Large intestine (tissue), 12 donors: ENCODE measurements around the gene CSHL1. TPM values are rescaled to one million over a fixed set of nuclear protein-coding genes. Genes with fewer than 3 reads are reported as not detected.
A peak's percentile ranks its signal among the peaks of the same experiment; 100 is the strongest.

Experiments used
- DNase-seq, 2 donors: peaks; one replicate each; pipeline versions ENCODE4 v3.0.0 to v3.0.0-alpha.2; 2013
- H3K27ac ChIP-seq: one replicate; pipeline ENCODE4 v1.5.1; 2013; ENCODE audit warnings: low read length
- H3K27me3 ChIP-seq: 2 replicates; pipeline ENCODE4 v1.6.1; 2013; ENCODE audit warnings: low read length; ENCODE audit not compliant: control insufficient read depth, insufficient read depth
- H3K36me3 ChIP-seq: 2 replicates; pipeline ENCODE4 v1.6.1; 2013; ENCODE audit warnings: low read length; ENCODE audit not compliant: control insufficient read depth, insufficient read depth
- H3K4me1 ChIP-seq: one replicate; pipeline ENCODE4 v1.6.1; 2013; ENCODE audit warnings: low read length; ENCODE audit not compliant: control insufficient read depth, insufficient read depth
- H3K4me3 ChIP-seq: one replicate; pipeline ENCODE4 v1.5.1; 2013; ENCODE audit warnings: low read length
- H3K9me3 ChIP-seq: one replicate; pipeline ENCODE4 v1.6.1; 2013; ENCODE audit warnings: mild to moderate bottlenecking, low read depth, low read length, moderate library complexity; ENCODE audit not compliant: control insufficient read depth
- WGBS: methylation state at CpG from one replicate; pipeline ENCODE4 v1.1.5; 2013; ENCODE audit warnings: low lambda C conversion rate; ENCODE audit not compliant: insufficient coverage; 5-methylcytosine and 5-hydroxymethylcytosine counted together
- long read RNA-seq, 11 donors: transcript quantifications; one replicate each; lab custom pipeline, GENCODE V29; 2026
- polyA plus RNA-seq: library from polyadenylated mRNA; unstranded; fragments of 120-200 nt; gene quantifications from one replicate; pipeline ENCODE4 v1.2.1, GENCODE V29; 2013

Gene CSHL1
- polyA plus RNA-seq = not detected
- long read RNA-seq, donor 1 = 0 reads
- long read RNA-seq, donor 2 = 0 reads
- long read RNA-seq, donor 3 = 0 reads
- long read RNA-seq, donor 4 = 0 reads
- long read RNA-seq, donor 5 = 0 reads
- long read RNA-seq, donor 6, partial matches to known transcripts = 0 of 9 reads
- long read RNA-seq, donor 6, other reads (novel, unspliced or antisense) = 0 of 9 reads
- long read RNA-seq, donor 7 = 0 reads
- long read RNA-seq, donor 8 = 0 reads
- long read RNA-seq, donor 9 = 0 reads
- long read RNA-seq, donor 10 = 0 reads
- long read RNA-seq, donor 11 = 0 reads

- Histone ChIP-seq H3K27ac (no peak within 1 kb of the TSS), H3K4me3 (no peak within 1 kb of the TSS), H3K27me3 (peaks cover 9% of the 10 kb centered on the region), H3K9me3 (no peaks in the 10 kb centered on the region), H3K36me3 (no peaks in the 10 kb centered on the region), H3K4me1 (no peaks in the 10 kb centered on the region)
- no peak for DNase-seq
- WGBS = no CpG with 5 or more reads among the region's 15 CpGs
These were observed at the start of gene CSHL1 for GRCh38 chr17:63911041-63911635. CSHL1 (minus strand) TSS chr17:63911258; CDS start chr17:63911196, 62 bp downstream.

- peaks cover 5% of the 10 kb centered on the region for H3K4me1 ChIP-seq
- H3K27me3 ChIP-seq = peaks cover 11% of the 10 kb centered on the region
- no CpG with 5 or more reads among the region's 7 CpGs for WGBS
- H3K36me3 ChIP-seq = no peaks in the 10 kb centered on the region
- no peak overlapping the region for H3K27ac ChIP-seq
- DNase-seq = no peak
- H3K9me3 ChIP-seq = no peaks in the 10 kb centered on the region
- H3K4me3 ChIP-seq = no peak overlapping the region
These were observed 49.4 kb upstream of the CSHL1 start for GRCh38 chr17:63960430-63960829.

GRCh38 chr17:63960006-63960405 is 48.9 kb upstream of the CSHL1 start:
- no CpG with 5 or more reads among the region's 9 CpGs for WGBS
- Histone ChIP-seq H3K36me3 (no peaks in the 10 kb centered on the region), H3K4me1 (peaks cover 5% of the 10 kb centered on the region), H3K27ac (no peak overlapping the region), H3K27me3 (peaks cover 11% of the 10 kb centered on the region), H3K4me3 (no peak overlapping the region), H3K9me3 (no peaks in the 10 kb centered on the region)
- no peak for DNase-seq

- no peak overlapping the region for H3K4me3 ChIP-seq
- no CpG with 5 or more reads among the region's 5 CpGs for WGBS
- no peak for DNase-seq
- H3K36me3 ChIP-seq = no peaks in the 10 kb centered on the region
- H3K9me3 ChIP-seq = no peaks in the 10 kb centered on the region
- no peak overlapping the region for H3K27ac ChIP-seq
- peaks cover 18% of the 10 kb centered on the region for H3K27me3 ChIP-seq
- peaks cover 4% of the 10 kb centered on the region for H3K4me1 ChIP-seq
These were observed 45.4 kb upstream of the CSHL1 start for GRCh38 chr17:63956296-63956920.

GRCh38 chr17:63955791-63956190 is 44.7 kb upstream of the CSHL1 start:
- no CpG with 5 or more reads among the region's 4 CpGs for WGBS

GRCh38 chr17:63955232-63955631 is 44.2 kb upstream of the CSHL1 start:
- DNase-seq = no peak
- Histone ChIP-seq H3K36me3 (no peaks in the 10 kb centered on the region), H3K27me3 (peaks cover 12% of the 10 kb centered on the region), H3K4me1 (no peaks in the 10 kb centered on the region), H3K4me3 (no peak overlapping the region), H3K9me3 (no peaks in the 10 kb centered on the region), H3K27ac (no peak overlapping the region)
- no CpG with 5 or more reads among the region's 11 CpGs for WGBS

More at GRCh38 chr17:63955791-63956190, 44.7 kb upstream of the CSHL1 start:
- Histone ChIP-seq H3K36me3 (no peaks in the 10 kb centered on the region), H3K4me1 (no peaks in the 10 kb centered on the region), H3K9me3 (no peaks in the 10 kb centered on the region), H3K27ac (no peak overlapping the region), H3K27me3 (peaks cover 17% of the 10 kb centered on the region), H3K4me3 (no peak overlapping the region)
- DNase-seq = no peak

GRCh38 chr17:63954402-63955063 is 43.5 kb upstream of the CSHL1 start:
- peaks cover 7% of the 10 kb centered on the region for H3K27me3 ChIP-seq
- no peak for DNase-seq
- no peak overlapping the region for H3K4me3 ChIP-seq
- H3K36me3 ChIP-seq = no peaks in the 10 kb centered on the region
- WGBS = no CpG with 5 or more reads among the region's 11 CpGs
- no peaks in the 10 kb centered on the region for H3K9me3 ChIP-seq
- no peaks in the 10 kb centered on the region for H3K4me1 ChIP-seq
- H3K27ac ChIP-seq = no peak overlapping the region

GRCh38 chr17:63950940-63951907 is 40.2 kb upstream of the CSHL1 start:
- DNase-seq = peak; percentile 28 to 42
- Histone ChIP-seq H3K27ac (no peak overlapping the region), H3K4me3 (no peak overlapping the region), H3K9me3 (no peaks in the 10 kb centered on the region), H3K27me3 (peaks cover 7% of the 10 kb centered on the region), H3K36me3 (no peaks in the 10 kb centered on the region), H3K4me1 (no peaks in the 10 kb centered on the region)
- WGBS = no CpG with 5 or more reads among the region's 29 CpGs

- Histone ChIP-seq H3K4me3 (no peak overlapping the region), H3K4me1 (no peaks in the 10 kb centered on the region), H3K9me3 (no peaks in the 10 kb centered on the region), H3K27me3 (peaks cover 7% of the 10 kb centered on the region), H3K36me3 (no peaks in the 10 kb centered on the region), H3K27ac (no peak overlapping the region)
- no CpG with 5 or more reads among the region's 18 CpGs for WGBS
- no peak for DNase-seq
These were observed 38.7 kb upstream of the CSHL1 start for GRCh38 chr17:63949576-63950250.
